Stimulated activated naive CD4-positive, alpha-beta T cell (primary cell): ENCODE results near the gene MAP4.
A peak's percentile ranks its signal among the peaks of the same experiment; 100 is the strongest.
"Not testable (repeated sequence)": the region's sequence is repeated elsewhere in the genome, so short reads cannot be mapped to it uniquely, and the experiment has no call there.

Experiments used
- DNase-seq, 6 experiments: peaks; one replicate each; lab custom pipeline; 2025; lab: John Stamatoyannopoulos, UW

Gene MAP4

DNA sequence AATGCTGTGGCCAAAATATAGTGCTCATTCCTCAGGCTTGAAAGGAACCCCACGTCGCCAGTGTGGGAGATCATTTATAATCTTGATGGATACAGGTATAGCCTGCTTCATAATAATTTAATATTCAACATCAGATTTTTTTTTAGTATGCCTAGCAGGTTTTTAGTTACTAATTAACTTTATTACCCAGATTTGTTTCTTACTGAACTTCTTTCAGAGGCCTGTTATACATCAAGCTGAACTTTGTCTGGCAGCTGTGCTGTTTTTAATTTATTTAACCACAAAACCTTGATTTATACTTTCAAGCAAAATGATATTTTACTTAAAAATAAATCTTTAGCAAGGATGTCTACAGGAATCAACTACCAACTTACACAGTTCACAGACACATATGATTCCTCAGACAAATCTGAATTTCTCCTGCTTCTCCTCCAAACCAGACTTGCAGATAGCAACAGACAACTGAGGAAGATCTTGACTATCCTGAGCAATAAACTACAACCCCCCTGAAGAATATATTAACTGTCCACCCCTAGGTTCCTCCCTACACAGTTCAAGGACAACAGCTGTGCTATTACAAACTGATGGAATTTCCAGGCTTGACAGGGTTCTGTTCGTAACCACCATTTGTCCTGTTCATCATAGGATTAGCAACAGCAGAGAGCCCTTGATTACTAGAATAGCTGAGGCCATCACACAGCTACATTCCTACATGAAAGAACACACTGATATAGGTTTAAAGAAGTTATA lies 610 bp downstream of the MAP4 start:
- DNase-seq: no peak

DNA sequence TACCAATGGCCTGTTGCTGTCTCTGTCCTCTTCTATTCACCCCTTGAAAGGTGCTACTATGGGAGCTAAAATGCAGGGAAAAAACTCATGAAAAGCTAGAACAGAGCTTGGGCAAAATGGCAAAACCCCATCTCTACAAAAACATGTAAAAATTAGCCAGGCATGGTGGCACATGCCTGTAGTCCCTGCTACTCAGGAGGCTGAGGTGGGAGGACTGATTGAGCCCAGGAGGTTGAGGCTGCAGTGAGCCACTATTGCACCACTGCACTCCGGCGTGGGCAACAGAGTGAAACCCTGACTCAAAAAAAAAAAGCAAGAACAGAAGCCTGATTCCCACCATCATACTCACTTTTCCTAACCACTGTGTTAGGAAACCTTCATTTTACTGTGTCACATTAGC lies 1.9 kb downstream of the MAP4 start:
- no peak for DNase-seq

DNA sequence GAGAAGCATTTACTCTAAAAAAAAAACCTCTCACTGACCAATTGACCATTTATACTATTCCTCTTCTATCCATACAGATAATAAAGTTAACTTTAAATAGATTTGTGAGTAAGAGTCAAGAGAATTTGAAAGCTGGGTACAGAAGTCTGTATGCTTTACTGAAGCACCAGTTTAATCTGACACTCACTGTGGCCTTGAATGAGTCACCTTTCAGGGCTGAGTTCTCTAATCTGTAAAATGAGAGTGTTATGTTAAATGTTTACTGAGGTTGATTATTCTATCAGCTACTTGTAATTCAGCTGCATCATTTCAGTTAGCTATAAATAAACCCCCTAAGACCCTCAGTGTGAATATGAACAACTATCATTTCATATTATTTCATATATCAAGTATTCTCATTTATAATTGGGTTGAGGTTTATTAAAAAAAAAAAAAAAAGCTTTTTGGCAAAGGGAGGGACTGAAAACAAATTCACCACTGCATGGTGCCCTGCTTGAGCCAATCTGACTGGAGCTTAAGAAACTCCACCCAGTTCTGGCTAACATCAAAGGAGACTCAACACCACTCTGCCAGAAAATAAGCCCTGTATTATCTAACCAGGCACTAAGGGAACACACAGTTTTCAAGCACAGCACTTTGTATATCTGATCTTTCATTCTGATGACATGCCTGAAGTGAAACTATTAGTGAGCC lies 2.8 kb downstream of the MAP4 start:
- no peak for DNase-seq

DNA sequence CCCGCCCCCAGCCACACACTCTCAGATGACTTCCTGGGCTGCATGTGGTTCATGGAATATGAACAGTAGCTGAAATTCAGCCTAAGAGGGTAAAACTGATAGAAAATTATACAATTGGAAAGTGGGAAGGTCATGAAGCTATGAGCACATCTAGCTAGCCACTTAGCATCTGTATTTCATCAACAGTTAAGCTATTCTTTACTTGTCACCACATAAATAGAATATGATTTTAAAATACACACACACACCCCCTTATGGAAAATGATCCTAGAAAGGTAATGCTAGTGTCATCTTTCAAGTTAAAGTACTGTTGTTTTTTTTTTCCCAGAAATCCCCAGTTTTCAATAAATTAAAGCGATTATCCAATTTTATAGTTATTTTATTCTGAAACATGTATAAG lies 3.6 kb downstream of the MAP4 start:
- no peak for DNase-seq

DNA sequence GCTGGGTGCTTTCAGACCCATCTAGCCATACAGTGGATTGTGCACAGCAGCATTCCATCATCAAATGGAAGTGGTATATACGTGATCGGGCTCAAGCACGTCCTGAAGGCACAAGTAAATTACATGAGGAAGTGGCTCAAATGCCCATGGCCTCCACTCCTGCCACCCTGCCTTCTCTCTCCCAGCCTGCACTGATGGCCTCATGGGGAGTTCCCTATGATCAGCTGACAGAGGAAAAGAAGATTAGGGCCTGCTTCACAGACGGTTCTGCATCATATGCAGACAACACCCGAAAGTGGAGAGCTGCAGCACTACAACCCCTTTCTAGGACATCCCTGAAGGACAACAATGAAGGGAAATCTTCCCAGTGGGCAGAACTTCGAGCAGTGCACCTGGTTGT lies 8.2 kb downstream of the MAP4 start:
- DNase-seq: not testable (repeated sequence)

DNA sequence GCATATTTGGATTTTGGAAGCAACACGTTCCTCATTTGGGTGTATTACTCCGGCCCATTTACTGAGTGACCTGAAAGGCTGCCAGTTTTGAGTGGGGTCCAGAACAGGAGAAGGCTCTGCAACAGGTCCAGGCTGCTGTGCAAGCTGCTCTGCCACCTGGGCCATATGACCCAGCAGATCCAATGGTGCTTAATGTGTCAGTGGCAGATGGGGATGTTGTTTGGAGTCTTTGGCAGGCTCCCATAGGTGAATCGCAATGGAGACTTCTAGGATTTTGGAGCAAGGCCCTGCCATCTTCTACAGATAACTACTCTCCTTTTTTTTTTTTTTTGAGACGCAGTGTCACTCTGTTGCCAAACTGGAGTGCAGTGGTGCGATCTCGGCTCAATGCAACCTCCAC lies 8.9 kb downstream of the MAP4 start:
- DNase-seq: not testable (repeated sequence)

DNA sequence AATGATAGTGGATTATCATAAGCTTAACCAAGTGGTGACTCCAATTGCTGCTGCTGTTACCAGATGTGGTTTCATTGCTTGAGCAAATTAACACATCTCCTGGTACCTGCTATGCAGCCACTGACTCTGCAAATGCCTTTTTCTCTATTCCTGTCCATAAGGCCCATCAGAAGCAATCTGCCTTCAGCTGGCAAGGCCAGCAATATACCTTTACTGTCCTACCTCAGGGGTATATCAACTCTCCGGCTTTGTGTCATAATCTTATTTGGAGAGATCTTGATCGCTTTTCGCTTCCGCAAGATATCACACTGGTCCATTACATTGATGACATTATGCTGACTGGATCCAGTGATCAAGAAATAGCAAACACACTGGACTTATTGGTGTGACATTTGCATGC lies 9.4 kb downstream of the MAP4 start:
- DNase-seq: not testable (repeated sequence)

DNA sequence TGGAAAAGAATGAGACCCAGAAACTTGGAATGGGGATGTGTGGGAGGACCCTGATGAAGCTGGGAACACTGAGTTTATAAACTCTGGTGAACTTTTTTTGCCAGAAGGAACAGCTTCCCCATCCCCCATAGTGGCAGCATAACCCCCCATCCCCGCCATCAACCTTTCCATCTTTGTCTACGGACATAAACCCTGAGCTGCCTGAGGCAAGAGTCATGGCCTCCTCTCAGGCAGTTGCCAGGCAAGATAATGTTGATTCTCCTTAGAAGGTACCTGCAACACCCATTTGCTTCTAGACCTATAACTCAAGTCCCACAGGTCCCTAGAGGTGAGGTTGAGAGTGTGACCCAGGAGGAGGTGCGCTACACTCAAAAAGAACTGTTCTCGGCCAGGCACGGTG lies 11.5 kb downstream of the MAP4 start:
- no peak for DNase-seq

DNA sequence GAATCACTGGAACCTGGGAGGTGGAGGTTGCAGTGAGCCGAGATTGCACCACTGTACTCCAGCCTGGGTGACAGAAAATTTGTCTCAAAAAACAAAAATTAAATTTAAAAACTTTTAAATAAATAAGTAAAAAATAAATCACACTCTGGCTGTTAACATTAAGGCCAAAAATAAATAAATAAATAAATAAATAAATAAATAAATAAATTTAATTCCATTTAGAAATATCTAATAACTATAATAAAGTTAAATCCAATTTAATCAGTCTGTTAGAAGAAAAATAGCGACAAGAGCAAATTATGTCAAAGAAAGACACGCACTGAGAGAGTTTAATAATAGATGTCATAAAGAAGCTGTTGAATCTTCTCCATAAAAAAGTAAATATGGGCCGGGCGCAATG lies 13.4 kb downstream of the MAP4 start:
- DNase-seq: no peak

DNA sequence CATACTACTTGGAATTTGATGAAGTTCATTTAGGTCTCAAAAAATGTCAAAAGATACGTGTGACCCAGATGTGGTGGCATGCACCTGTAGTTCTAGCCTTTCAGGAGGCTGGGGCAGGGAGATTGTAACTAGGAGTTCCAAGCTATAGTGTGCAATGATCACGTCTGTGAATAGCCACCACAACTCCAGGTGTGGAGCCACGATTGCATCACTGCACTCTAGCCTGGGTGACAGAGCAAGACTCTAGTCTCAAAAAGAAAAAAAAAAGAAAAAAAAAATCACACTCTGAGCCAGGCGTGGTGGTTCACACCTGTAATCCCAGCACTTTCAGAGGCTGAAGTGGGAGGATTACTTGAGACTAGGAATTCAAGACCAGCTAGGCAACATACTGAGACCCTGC lies 14.2 kb downstream of the MAP4 start:
- no peak for DNase-seq

DNA sequence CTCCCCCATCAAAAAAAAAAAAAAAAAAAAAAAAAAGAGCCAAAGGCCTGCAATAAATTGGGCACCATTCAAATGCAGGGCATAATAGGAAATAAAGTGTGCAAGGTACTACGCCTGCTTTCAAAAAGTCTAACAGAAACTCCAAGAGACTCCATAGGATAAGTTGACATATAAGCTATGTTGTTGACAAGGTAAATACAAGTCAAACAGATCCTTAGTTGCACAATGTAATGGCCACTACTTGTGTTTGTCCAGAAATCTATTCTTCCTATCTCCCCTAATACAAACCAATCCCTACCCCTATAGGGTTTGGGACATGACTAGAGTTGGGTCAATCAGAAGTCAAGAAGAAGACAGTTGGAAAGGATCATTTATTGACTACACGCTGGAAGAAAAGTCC lies 16.0 kb downstream of the MAP4 start:
- no peak for DNase-seq

DNA sequence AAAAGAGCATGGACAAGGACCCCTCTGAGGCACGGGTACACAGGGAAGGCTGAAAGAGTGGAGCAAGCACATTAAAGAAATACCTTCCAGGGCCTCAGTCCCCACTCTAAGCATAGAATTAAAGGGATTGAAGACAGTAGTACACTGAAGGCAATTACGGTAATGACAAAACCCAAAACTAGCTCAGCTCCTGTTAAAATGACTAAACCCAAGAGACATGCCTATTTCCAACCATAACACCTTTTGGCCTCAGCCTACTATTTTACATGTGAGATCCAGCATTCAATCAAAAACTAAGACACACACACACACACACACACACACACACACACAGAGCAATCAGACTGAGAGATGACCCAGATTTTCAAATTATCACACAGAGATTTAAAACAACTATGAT lies 19.8 kb downstream of the MAP4 start:
- DNase-seq: no peak

DNA sequence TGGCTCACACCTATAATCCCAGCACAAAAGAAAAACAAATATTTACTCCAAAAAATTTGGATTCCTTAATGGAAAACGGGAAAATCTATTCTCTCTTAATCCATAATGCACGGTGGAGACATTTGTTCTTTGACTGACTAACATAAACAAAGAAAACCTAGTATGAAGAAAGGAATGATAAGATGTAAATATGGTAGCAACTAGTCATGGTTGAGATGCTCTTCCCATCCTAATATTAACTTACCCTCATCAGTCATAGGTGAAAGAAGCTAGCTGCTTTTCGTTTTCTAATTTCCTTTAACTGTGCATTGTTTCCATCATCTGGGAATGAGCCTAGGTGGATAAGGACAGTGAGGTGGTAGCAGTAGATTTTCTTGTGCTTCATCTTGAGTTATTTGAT lies 22.0 kb downstream of the MAP4 start:
- no peak for DNase-seq

DNA sequence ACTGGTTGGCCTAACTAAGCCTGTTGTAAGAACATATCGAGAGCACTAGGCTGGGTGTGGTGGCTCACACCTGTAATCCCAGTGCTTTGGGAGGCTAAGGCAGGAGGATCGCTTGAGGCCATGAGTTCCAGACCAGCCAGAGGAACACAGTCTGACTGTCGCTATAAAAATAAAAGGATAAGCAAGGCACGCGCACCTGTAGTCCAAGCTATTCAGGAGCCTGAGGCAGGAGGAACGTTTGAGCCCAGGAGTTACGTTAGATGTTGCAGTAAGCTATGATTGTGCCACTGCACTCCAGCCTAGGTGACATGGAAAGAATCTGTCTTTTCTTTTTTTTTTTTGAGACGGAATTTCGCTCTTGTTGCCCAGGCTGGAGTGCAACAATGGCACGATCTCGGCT lies 24.9 kb downstream of the MAP4 start:
- no peak for DNase-seq

DNA sequence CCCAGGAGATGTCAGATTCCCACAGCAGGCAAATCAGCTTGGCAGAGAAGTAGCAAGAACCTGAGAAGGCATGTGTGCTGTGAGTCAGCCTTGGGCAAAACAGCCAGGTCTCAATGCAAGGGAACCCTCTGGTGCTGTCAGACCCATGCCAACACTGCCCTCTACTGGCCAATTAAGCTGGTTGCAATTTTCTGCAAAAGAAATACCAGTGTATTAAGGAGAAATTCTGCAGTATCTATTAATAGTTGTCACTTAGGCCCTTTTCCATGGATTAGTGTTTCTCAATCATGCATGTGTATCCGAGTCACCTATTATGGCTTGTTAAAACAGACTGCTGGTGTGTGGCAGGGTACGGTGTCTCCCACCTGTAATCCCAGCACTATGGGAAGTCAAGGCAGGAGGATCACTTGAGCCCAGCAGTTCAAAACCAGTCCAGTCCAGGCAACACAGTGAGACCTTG lies 26.2 kb downstream of the MAP4 start:
- peak; percentile 12 to 76 (median 62) for DNase-seq

DNA sequence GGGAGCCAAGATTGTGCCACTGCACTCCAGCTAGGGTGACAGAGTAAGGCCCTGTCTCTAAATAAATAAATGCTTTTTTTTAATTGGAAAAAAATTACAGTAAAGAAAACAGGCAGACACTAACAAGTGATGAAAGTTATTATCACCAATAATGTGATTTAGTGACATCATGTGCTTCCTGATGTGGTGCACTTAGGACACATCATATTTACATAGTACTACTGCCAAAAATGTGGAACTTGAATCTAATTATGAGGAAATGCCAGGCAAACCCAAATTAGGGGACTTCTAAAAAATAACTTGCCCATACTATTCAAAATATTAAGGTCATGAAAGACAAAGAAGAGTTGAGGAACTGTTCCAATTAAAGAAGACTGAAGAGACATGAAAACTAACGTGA lies 30.8 kb downstream of the MAP4 start:
- DNase-seq: no peak

DNA sequence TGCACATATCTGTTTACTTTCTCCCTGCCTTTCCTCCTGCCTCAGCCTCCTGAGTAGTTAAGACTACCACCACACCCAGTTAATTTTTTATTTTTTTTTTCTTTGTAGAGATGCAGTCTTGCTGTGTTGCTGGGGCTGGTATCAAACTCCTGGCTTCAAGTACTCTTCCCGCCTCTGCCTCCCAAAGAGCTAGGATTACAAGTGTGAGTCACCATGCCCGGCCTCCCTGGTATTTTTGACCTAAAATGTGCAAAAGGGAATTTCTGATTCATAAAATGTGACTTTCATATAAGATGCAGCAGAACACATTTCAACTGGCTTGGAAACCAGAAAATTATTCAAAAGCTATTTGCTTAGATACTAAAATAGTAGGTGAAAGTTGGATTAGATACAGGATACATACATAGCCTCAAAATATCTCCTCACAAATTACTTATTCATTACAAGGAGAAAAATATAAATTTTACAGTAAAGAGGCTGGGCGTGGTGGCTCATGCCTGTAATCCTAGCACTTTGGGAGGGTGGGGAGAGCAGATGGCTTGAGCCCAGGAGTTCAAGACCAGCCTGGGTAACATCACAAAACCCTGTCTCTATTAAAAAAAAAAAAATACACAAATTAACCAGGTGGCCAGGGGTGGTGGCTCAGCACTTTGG lies 32.0 kb downstream of the MAP4 start:
- no peak for DNase-seq

DNA sequence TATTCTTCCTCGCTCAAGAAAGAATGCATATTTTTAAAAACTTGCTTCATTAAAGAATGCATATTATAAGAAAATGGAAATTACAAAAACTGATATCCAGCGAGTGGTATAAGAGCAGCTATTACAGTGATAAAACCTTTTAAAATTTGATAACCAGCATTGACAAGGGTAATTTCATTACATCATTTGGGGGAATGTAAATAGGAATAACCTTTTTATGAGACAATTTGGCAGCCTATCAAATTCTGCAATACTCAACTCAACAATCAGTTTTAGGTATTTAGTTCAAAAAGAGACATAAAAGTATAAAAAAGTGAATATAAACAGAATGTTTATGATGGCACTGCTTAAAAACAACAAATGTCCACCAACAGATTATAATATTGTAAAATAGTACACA lies 35.4 kb downstream of the MAP4 start:
- no peak for DNase-seq

DNA sequence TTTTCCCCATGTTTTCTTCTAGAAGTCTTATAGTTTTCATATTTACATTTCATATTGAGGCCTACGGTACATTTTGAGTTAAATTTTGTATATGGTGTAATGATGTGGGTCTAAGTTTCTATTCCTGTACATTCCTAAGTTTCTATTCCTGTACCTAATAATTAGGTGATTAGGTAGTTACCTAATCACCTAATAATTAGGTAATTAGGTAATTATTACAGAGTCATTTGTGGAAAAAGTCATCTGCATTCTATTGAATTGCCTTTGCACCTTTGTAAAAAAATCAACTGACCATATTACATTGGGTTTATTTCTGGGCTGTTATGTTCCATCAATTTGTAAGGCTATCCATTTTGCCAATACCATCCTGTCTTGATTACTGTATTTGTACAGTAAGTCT lies 37.1 kb downstream of the MAP4 start:
- no peak for DNase-seq

DNA sequence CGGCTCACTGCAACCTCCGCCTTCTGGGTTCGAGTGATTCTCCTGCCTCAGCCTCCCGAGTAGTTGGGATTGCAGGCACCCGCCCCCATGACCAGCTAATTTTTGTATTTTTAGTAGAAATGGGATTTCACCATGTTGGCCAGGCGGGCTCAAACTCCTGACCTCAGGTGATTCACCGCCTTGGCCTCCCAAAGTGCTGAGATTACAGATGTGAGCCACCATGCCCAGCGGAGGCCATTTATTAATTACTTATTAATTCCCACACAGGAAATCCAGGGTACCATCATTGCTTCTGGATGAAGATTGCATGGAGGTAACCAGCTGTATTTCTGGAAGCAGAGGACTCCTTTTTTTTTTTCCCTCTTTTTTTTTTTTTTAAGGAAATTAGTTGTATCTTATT lies 37.8 kb downstream of the MAP4 start:
- DNase-seq: no peak

DNA sequence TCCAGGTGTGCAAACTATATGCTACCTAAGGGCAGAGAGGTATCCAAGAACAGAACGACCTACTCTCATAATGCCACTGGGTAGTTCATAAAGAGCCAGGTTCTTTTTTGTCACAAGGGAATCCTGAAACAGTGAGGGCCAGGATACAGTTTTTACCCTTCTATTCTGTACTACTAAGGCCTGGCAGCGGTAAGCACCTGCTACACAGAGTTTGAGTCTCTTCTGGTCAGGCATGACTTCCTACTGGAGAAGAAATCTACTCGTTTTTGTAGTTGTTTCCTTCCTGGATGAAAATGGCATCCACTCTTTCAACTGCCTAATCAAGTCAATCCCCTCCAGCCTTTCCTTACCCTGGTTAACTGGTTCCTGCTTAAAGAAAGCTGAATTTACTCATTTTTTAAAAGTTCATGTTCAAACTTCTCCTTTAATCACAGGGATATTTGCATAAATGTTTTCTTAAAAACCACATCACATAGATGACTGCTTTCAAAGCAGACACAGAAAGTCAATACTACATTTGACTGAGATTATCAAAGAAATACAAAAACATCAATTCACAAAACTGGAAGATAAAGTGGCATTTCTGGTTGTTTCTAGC lies 40.0 kb downstream of the MAP4 start:
- no peak for DNase-seq

DNA sequence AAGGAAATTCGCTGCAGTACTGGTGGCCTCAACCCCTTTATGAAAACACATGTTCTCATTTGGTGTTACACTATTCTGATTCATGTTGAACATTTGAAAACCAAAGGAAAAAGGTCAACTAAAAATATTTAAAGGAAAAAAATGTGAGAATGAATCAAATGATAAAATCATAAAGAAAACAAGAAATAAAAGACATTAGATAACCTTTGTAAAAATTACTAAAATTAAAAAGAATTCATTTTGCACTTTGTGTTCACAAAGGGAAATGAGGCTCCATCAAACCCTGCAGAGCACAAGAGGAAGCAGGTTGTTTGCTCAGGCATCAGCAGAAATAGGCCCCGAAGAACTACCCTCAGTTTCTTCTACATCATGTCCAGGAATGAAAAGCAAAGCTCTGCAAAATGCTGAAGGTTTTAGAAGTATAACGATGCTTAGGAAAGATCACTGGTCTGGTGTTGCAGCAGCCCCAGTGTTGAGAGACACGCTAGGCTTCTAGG lies 41.2 kb downstream of the MAP4 start:
- no peak for DNase-seq

DNA sequence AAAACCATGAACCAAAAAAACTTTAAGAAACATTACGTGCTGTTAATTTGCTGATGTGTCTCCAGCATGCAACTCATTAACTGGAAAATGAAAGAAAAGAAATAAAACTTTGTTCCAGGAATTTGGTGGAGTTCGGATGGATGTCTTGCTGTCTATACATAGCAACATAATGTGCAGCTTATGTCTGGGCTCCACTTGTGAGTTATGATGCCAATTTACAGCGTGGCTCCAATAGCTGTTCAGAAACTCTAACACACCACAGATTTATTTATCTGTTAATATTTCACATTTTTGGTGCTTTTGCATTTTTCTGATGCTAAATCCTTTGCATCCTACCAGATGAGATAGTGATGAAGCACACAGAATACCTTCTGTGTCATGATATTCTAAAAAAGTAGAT lies 45.1 kb downstream of the MAP4 start:
- DNase-seq: no peak
